Measurements from ENCODE around the gene NECAP2. TPM values are rescaled to one million over a fixed set of nuclear protein-coding genes. Genes with fewer than 3 reads are reported as not detected.

The NECAP2 gene
- total RNA-seq, 3 donors from 2014 or later (not counting 1 experiment from before 2014, with no cell fraction given) = 62.1 to 73.1 (median 73.0) TPM

GRCh38 chr1:16413191-16413590 is 27.3 kb upstream of the NECAP2 start:
- no peak overlapping the region for H3K4me3 Mint-ChIP-seq
- no peaks in the 10 kb centered on the region for H3K36me3 Mint-ChIP-seq
- H3K27me3 Mint-ChIP-seq (ENCODE audit: low read depth in 2 of 2) = peaks cover 0 to 4% of the 10 kb centered on the region in 2 donors
- DNase-seq (no peak), ATAC-seq (no peak)
- TF ChIP-seq CTCF (IDR thresholded peaks at IDR 0.05) = no peak
- Histone ChIP-seq H3K27ac (ENCODE audit: low read length) (no peak overlapping the region), H3K36me3 (ENCODE audit: control insufficient read depth, insufficient read depth, low read length) (no peaks in the 10 kb centered on the region), H3K4me3 (ENCODE audit: low read length) (no peak overlapping the region), H3K9me3 (ENCODE audit: control insufficient read depth, insufficient read depth, low read length) (no peaks in the 10 kb centered on the region), H3K4me1 (ENCODE audit: control insufficient read depth, insufficient read depth, low read length) (no peaks in the 10 kb centered on the region), H3K27me3 (ENCODE audit: control insufficient read depth, insufficient read depth, low read length) (no peaks in the 10 kb centered on the region)
- WGBS (ENCODE audit: insufficient coverage) = 95% methylated on average over 3 of the region's 3 CpGs
- intact Hi-C loops (cut with micrococcal nuclease) = no loop called here
- H3K9me3 Mint-ChIP-seq = no peaks in the 10 kb centered on the region
- no peaks in the 10 kb centered on the region for H3K4me1 Mint-ChIP-seq
- no peak overlapping the region for H3K27ac Mint-ChIP-seq

- Mint-ChIP-seq H3K27me3 (ENCODE audit: low read depth in 2 of 2) (no peaks in the 10 kb centered on the region), H3K27ac (peak overlapping the region; percentile 71 to 87), H3K36me3 (no peaks in the 10 kb centered on the region), H3K4me3 (peak overlapping the region; percentile 80), H3K9me3 (no peaks in the 10 kb centered on the region), H3K4me1 (peaks cover 28 to 31% of the 10 kb centered on the region in 2 donors)
- no peak overlapping the region for H3K4me3 ChIP-seq (ENCODE audit: low read length)
- H3K27ac ChIP-seq (ENCODE audit: low read length) = no peak overlapping the region
- no peak for ATAC-seq
- H3K27me3 ChIP-seq (ENCODE audit: control insufficient read depth, insufficient read depth, low read length) = no peaks in the 10 kb centered on the region
- H3K4me1 ChIP-seq (ENCODE audit: control insufficient read depth, insufficient read depth, low read length) = peaks cover 25% of the 10 kb centered on the region
- no peaks in the 10 kb centered on the region for H3K9me3 ChIP-seq (ENCODE audit: control insufficient read depth, insufficient read depth, low read length)
- TF ChIP-seq CTCF (IDR thresholded peaks at IDR 0.05) = no peak
- WGBS (ENCODE audit: insufficient coverage) = 92% methylated on average over 7 of the region's 7 CpGs
- intact Hi-C loops (cut with micrococcal nuclease) = no loop called here
- no peaks in the 10 kb centered on the region for H3K36me3 ChIP-seq (ENCODE audit: control insufficient read depth, insufficient read depth, low read length)
- DNase-seq = no peak
Measured at GRCh38 chr1:16418823-16419425, 21.6 kb upstream of the NECAP2 start.

GRCh38 chr1:16420424-16421118 is 20.0 kb upstream of the NECAP2 start:
- Mint-ChIP-seq H3K4me1 (peaks cover 28 to 31% of the 10 kb centered on the region in 2 donors), H3K36me3 (no peaks in the 10 kb centered on the region), H3K9me3 (no peaks in the 10 kb centered on the region), H3K4me3 (peak overlapping the region; percentile 80), H3K27ac (peak overlapping the region; percentile 71 to 87), H3K27me3 (ENCODE audit: low read depth in 2 of 2) (no peaks in the 10 kb centered on the region)
- Histone ChIP-seq H3K27ac (ENCODE audit: low read length) (peak overlapping the region; percentile 46), H3K27me3 (ENCODE audit: control insufficient read depth, insufficient read depth, low read length) (no peaks in the 10 kb centered on the region), H3K4me3 (ENCODE audit: low read length) (no peak overlapping the region), H3K4me1 (ENCODE audit: control insufficient read depth, insufficient read depth, low read length) (peaks cover 25% of the 10 kb centered on the region), H3K36me3 (ENCODE audit: control insufficient read depth, insufficient read depth, low read length) (no peaks in the 10 kb centered on the region), H3K9me3 (ENCODE audit: control insufficient read depth, insufficient read depth, low read length) (no peaks in the 10 kb centered on the region)
- WGBS (ENCODE audit: insufficient coverage) = 38% methylated on average over 9 of the region's 9 CpGs
- intact Hi-C loops (cut with micrococcal nuclease) = no loop called here
- no peak for TF ChIP-seq CTCF (IDR thresholded peaks at IDR 0.05)
- ATAC-seq (peak; percentile 85 to 97 (median 96)), DNase-seq (peak; percentile 35 to 77)

Measured in natural killer cell (primary cell).